NCI-H2196 (cell line): Measurements from ENCODE around the gene C22orf15.
A peak's percentile ranks its signal among the peaks of the same experiment; 100 is the strongest.

Experiments used
- DNase-seq: peaks from one replicate; lab custom pipeline; 2025; ENCODE audit not compliant: unreplicated experiment; lab: John Stamatoyannopoulos, UW

C22orf15 gene

GRCh38 chr22:23786752-23787599 lies 24.2 kb downstream of the C22orf15 start, which contains the start of gene SMARCB1:
SMARCB1 (plus strand) TSS chr22:23786966; CDS start chr22:23787170, 204 bp downstream.
- DNase-seq: peak; percentile 81

- DNase-seq: no peak
These were observed 24.8 kb downstream of the C22orf15 start for GRCh38 chr22:23787600-23787896.

- DNase-seq: no peak
These were observed 25.1 kb downstream of the C22orf15 start for GRCh38 chr22:23787910-23788309.

- peak; percentile 12 for DNase-seq
These were observed 26.3 kb downstream of the C22orf15 start for GRCh38 chr22:23789121-23789520.

- DNase-seq: no peak
These were observed 26.8 kb downstream of the C22orf15 start for GRCh38 chr22:23789638-23790037.

- DNase-seq: no peak
These were observed 28.3 kb downstream of the C22orf15 start for GRCh38 chr22:23790819-23791737.

- no peak for DNase-seq
These were observed 29.2 kb downstream of the C22orf15 start for GRCh38 chr22:23791738-23792645.

GRCh38 chr22:23793326-23793725 lies 30.5 kb downstream of the C22orf15 start:
- DNase-seq: no peak

GRCh38 chr22:23796461-23796860 lies 33.7 kb downstream of the C22orf15 start:
- DNase-seq: no peak

- DNase-seq: no peak
These were observed 37.8 kb downstream of the C22orf15 start for GRCh38 chr22:23800297-23801237.

GRCh38 chr22:23801238-23801821 lies 38.5 kb downstream of the C22orf15 start:
- DNase-seq: no peak

- no peak for DNase-seq
These were observed 39.1 kb downstream of the C22orf15 start for GRCh38 chr22:23801886-23802377.

GRCh38 chr22:23803001-23803819 lies 40.4 kb downstream of the C22orf15 start:
- no peak for DNase-seq

GRCh38 chr22:23804781-23805291 lies 42.0 kb downstream of the C22orf15 start:
- no peak for DNase-seq

- DNase-seq: no peak
These were observed 44.0 kb downstream of the C22orf15 start for GRCh38 chr22:23806837-23807236.

- DNase-seq: no peak
These were observed 49.6 kb downstream of the C22orf15 start for GRCh38 chr22:23812378-23812777.
